GM23338 (cell line): ENCODE data around the gene MCMBP. TPM values are rescaled to one million over a fixed set of nuclear protein-coding genes. Genes with fewer than 3 reads are reported as not detected.

Source experiments
- ATAC-seq: fragments of 200-7000 bp; cut with Tn5 transposase; 3 replicates; pipeline ENCODE4 v1.9.1; 2020
- DNase-seq: peaks from one replicate; pipeline ENCODE4 v3.0.0-alpha.2; 2015; ENCODE audit warnings: low spot score
- H2AFZ ChIP-seq: fragments of 200-600 bp; sonication (generic); 2 replicates; pipeline ENCODE4 v1.8.0; 2016; ENCODE audit warnings: antibody characterized with exemption, mild to moderate bottlenecking, moderate library complexity
- H3F3A ChIP-seq: fragments of 200-600 bp; sonication (generic); replicated peaks from 2 replicates; pipeline ENCODE4 v1.8.0; 2017; ENCODE audit warnings: antibody characterized with exemption, mixed run types, low read depth
- H3K27ac ChIP-seq: fragments of 200-600 bp; sonication (generic); 2 replicates; pipeline ENCODE4 v1.6.1; 2016; ENCODE audit warnings: low read depth
- H3K27me3 ChIP-seq: fragments of 200-600 bp; sonication (generic); 2 replicates; pipeline ENCODE4 v1.8.0; 2016; ENCODE audit warnings: mild to moderate bottlenecking, mixed run types, moderate library complexity; ENCODE audit not compliant: insufficient read depth
- H3K36me3 ChIP-seq: fragments of 200-600 bp; sonication (generic); 2 replicates; pipeline ENCODE4 v1.8.0; 2016; ENCODE audit warnings: mild to moderate bottlenecking; ENCODE audit not compliant: insufficient read depth
- H3K4me1 ChIP-seq: fragments of 200-600 bp; sonication (generic); 2 replicates; pipeline ENCODE4 v1.8.0; 2016; ENCODE audit warnings: mild to moderate bottlenecking, moderate library complexity; ENCODE audit not compliant: insufficient read depth
- H3K4me2 ChIP-seq: fragments of 200-600 bp; sonication (generic); 2 replicates; pipeline ENCODE4 v1.7.1; 2017; ENCODE audit warnings: mixed run types
- H3K4me3 ChIP-seq: fragments of 200-600 bp; sonication (generic); 2 replicates; pipeline ENCODE4 v1.6.1; 2016; ENCODE audit warnings: mixed run types
- H3K79me2 ChIP-seq: fragments of 200-600 bp; sonication (generic); replicated peaks from 2 replicates; pipeline ENCODE4 v1.8.0; 2017; ENCODE audit warnings: mild to moderate bottlenecking; ENCODE audit not compliant: insufficient read depth
- H3K9me2 ChIP-seq: fragments of 200-600 bp; sonication (generic); 2 replicates; pipeline ENCODE4 v1.8.0; 2017; ENCODE audit not compliant: insufficient read depth
- H4K20me1 ChIP-seq: fragments of 200-600 bp; sonication (generic); replicated peaks from 2 replicates; pipeline ENCODE4 v1.8.0; 2017; ENCODE audit warnings: mild to moderate bottlenecking; ENCODE audit not compliant: insufficient read depth
- H3K27ac Mint-ChIP-seq: 2 replicates; pipeline ENCODE4 v1.8.0; 2020; ENCODE audit warnings: inconsistent platforms, mild to moderate bottlenecking, moderate library complexity, mixed read lengths
- H3K27me3 Mint-ChIP-seq: 3 replicates; pipeline ENCODE4 v1.8.0; 2022; ENCODE audit warnings: low read depth, mild to moderate bottlenecking, moderate library complexity, mixed read lengths, inconsistent platforms; ENCODE audit not compliant: insufficient read depth, poor library complexity
- H3K36me3 Mint-ChIP-seq: 3 replicates; pipeline ENCODE4 v1.8.0; 2021; ENCODE audit warnings: low read depth, mild to moderate bottlenecking, inconsistent platforms, moderate library complexity, mixed read lengths
- H3K4me1 Mint-ChIP-seq: 3 replicates; pipeline ENCODE4 v1.8.0; 2020; ENCODE audit warnings: mild to moderate bottlenecking, inconsistent platforms, mixed read lengths
- H3K4me3 Mint-ChIP-seq: 3 replicates; pipeline ENCODE4 v1.8.0; 2021; ENCODE audit warnings: moderate library complexity, mild to moderate bottlenecking, inconsistent platforms, mixed read lengths
- H3K9me3 Mint-ChIP-seq: 3 replicates; pipeline ENCODE4 v1.8.0; 2020; ENCODE audit warnings: moderate library complexity, mild to moderate bottlenecking, inconsistent platforms, mixed read lengths
- JUNB ChIP-seq: IDR thresholded peaks from one replicate; pipeline ENCODE4 v1.6.1; 2016; ENCODE audit warnings: antibody characterized with exemption; ENCODE audit not compliant: unreplicated experiment
- NANOG ChIP-seq: IDR thresholded peaks from 2 replicates; pipeline ENCODE4 v1.6.1; 2016; ENCODE audit warnings: antibody characterized with exemption, borderline replicate concordance
- ZNF331 ChIP-seq: fragments of 250-450 bp; sonication (Bioruptor Pico); IDR thresholded peaks from 2 replicates; pipeline ENCODE4 v1.5.0; 2020; ENCODE audit warnings: low read depth, mild to moderate bottlenecking, moderate library complexity
- polyA plus RNA-seq: library from polyadenylated mRNA; unstranded; fragments of >200 nt; fragmentation: Nextera tagmentation; extraction: Ambion mirVana; gene quantifications from 2 replicates; pipeline ENCODE4 v1.2.1, GENCODE V29; 2016
- total RNA-seq: library from RNA; depleted of rRNA; stranded (reverse); fragments of >200 nt; shearing (Covaris generic); gene quantifications from 2 replicates; pipeline ENCODE4 v1.2.3, GENCODE V29; 2014
- TF ChIP-seq, protein P1 (sequence below), 2 experiments: fragments of 200-600 bp in 1 of 2; sonication (generic) in 1 of 2; conservative IDR thresholded peaks; 2 replicates each; pipeline versions ENCODE4 v1.5.1 to v1.6.1; 2016 to 2017; ENCODE audit warnings: antibody characterized with exemption in 2 of 2, low read depth in 2 of 2, mild to moderate bottlenecking in 2 of 2, moderate library complexity in 1 of 2
- TF ChIP-seq, protein P2 (sequence below): fragments of 250-450 bp; sonication (Bioruptor Pico); IDR thresholded peaks from 2 replicates; pipeline ENCODE4 v1.5.0; 2020; ENCODE audit warnings: mild to moderate bottlenecking, moderate library complexity
- TF ChIP-seq, protein P3 (sequence below): IDR thresholded peaks from one replicate; pipeline ENCODE4 v1.6.1; 2018; ENCODE audit warnings: antibody characterized with exemption; ENCODE audit not compliant: unreplicated experiment

MCMBP gene
- total and polyA plus RNA-seq, 2 experiments from 2014 or later = 30.9 to 76.6 TPM

DNA sequence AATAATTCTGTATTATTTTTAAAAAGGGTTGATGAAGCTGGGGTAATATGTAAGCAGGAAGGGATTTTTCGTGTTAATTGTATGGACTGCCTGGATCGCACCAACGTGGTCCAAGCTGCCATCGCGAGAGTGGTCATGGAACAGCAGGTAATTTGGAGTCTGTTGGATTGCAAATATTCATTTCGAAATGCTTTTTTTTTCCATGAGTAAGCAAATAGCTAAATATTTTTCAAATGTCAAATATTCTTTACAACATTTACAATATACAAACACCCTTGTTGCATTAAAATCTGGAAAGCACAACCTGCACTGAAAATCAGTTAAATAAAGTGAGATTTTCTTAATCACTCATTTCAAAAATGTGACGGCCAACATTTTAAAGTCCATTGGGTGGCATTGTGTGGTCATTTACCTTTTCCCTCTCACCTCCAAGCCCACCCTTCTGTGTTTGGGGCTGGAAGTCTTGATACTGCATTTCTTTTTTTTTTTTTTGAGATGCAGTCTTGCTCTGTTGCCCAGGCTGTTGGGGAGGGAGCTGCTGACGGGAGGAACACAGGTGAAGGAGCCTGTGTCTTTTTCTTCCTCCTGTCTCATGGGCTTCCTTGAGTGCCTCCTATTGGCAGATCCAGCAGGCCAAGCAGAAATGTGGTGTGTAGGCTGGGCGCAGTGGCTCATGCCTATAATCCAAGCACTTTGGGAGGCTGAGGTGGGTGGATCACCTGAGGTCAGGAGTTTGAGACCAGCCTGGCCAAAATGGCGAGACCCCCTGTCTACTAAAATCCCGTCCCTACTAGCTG lies 66.1 kb downstream of the MCMBP start:
- H2AFZ ChIP-seq = no peak overlapping the region
- DNase-seq (peak; percentile 22), ATAC-seq (peak; percentile 77)
- Mint-ChIP-seq H3K9me3 (no peaks in the 10 kb centered on the region), H3K36me3 (0 out of 3 replicates have a peak, but pooled peaks cover 8% of the 10 kb centered on the region), H3K4me3 (no peak overlapping the region), H3K27me3 (no peaks in the 10 kb centered on the region), H3K4me1 (no peaks in the 10 kb centered on the region; the same call in 2 of the 3 replicates), H3K27ac (no peak overlapping the region)
- no peak overlapping the region for H3K4me2 ChIP-seq
- no peak overlapping the region for H3K4me3 ChIP-seq
- H3K79me2 ChIP-seq = no peaks in the 10 kb centered on the region
- TF ChIP-seq, protein P1, sequence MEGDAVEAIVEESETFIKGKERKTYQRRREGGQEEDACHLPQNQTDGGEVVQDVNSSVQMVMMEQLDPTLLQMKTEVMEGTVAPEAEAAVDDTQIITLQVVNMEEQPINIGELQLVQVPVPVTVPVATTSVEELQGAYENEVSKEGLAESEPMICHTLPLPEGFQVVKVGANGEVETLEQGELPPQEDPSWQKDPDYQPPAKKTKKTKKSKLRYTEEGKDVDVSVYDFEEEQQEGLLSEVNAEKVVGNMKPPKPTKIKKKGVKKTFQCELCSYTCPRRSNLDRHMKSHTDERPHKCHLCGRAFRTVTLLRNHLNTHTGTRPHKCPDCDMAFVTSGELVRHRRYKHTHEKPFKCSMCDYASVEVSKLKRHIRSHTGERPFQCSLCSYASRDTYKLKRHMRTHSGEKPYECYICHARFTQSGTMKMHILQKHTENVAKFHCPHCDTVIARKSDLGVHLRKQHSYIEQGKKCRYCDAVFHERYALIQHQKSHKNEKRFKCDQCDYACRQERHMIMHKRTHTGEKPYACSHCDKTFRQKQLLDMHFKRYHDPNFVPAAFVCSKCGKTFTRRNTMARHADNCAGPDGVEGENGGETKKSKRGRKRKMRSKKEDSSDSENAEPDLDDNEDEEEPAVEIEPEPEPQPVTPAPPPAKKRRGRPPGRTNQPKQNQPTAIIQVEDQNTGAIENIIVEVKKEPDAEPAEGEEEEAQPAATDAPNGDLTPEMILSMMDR (conservative IDR thresholded peaks at IDR 0.05; ENCODE audit: low read depth in 2 of 2) = peak in 1 of 2 experiments; percentile 51; a peak in 2 of 4 replicates
- no peak for TF ChIP-seq NANOG
- no peaks in the 10 kb centered on the region for H3K36me3 ChIP-seq
- no peak overlapping the region for H3K27ac ChIP-seq
- no peaks in the 10 kb centered on the region for H3F3A ChIP-seq
- no peaks in the 10 kb centered on the region for H3K4me1 ChIP-seq
- H3K9me2 ChIP-seq = no peaks in the 10 kb centered on the region
- H4K20me1 ChIP-seq = no peaks in the 10 kb centered on the region
- no peaks in the 10 kb centered on the region for H3K27me3 ChIP-seq

DNA sequence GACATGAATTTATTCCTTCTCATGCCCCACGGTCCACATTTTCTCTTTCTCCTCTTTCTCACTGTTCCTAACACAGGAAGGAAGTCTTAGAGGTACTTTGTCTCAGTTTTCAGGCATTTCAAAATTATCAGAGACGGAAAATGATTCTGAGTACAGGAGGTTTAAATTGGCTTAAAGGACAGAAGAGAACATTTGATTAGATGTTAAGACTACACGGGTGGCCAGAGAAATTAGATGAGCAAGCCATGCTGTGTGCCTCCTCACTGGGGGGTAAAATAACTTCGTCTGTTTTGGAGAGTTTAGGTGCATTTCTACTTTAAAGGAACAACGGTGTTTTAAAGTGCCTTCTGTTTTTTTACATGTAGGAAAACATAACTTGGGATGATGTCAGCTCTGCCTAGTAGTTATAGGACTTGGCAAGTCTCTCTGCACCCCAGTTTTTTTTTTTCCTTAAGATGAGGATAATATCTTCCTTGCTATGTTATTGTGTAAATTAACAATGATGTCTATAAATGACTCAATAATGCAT lies 66.9 kb downstream of the MCMBP start:
- Histone ChIP-seq H3K9me2 (no peaks in the 10 kb centered on the region), H3K4me1 (no peaks in the 10 kb centered on the region), H3K27ac (no peak overlapping the region), H3K27me3 (no peaks in the 10 kb centered on the region), H3F3A (no peaks in the 10 kb centered on the region), H3K4me3 (no peak overlapping the region), H3K79me2 (no peaks in the 10 kb centered on the region), H3K4me2 (no peak overlapping the region), H3K36me3 (no peaks in the 10 kb centered on the region), H2AFZ (no peak overlapping the region), H4K20me1 (no peaks in the 10 kb centered on the region)
- Mint-ChIP-seq H3K36me3 (0 out of 3 replicates have a peak, but pooled peaks cover 8% of the 10 kb centered on the region), H3K4me3 (no peak overlapping the region), H3K9me3 (no peaks in the 10 kb centered on the region), H3K27me3 (no peaks in the 10 kb centered on the region), H3K27ac (peak overlapping the region; percentile 54), H3K4me1 (no peaks in the 10 kb centered on the region; the same call in 2 of the 3 replicates)
- TF ChIP-seq, protein P2, sequence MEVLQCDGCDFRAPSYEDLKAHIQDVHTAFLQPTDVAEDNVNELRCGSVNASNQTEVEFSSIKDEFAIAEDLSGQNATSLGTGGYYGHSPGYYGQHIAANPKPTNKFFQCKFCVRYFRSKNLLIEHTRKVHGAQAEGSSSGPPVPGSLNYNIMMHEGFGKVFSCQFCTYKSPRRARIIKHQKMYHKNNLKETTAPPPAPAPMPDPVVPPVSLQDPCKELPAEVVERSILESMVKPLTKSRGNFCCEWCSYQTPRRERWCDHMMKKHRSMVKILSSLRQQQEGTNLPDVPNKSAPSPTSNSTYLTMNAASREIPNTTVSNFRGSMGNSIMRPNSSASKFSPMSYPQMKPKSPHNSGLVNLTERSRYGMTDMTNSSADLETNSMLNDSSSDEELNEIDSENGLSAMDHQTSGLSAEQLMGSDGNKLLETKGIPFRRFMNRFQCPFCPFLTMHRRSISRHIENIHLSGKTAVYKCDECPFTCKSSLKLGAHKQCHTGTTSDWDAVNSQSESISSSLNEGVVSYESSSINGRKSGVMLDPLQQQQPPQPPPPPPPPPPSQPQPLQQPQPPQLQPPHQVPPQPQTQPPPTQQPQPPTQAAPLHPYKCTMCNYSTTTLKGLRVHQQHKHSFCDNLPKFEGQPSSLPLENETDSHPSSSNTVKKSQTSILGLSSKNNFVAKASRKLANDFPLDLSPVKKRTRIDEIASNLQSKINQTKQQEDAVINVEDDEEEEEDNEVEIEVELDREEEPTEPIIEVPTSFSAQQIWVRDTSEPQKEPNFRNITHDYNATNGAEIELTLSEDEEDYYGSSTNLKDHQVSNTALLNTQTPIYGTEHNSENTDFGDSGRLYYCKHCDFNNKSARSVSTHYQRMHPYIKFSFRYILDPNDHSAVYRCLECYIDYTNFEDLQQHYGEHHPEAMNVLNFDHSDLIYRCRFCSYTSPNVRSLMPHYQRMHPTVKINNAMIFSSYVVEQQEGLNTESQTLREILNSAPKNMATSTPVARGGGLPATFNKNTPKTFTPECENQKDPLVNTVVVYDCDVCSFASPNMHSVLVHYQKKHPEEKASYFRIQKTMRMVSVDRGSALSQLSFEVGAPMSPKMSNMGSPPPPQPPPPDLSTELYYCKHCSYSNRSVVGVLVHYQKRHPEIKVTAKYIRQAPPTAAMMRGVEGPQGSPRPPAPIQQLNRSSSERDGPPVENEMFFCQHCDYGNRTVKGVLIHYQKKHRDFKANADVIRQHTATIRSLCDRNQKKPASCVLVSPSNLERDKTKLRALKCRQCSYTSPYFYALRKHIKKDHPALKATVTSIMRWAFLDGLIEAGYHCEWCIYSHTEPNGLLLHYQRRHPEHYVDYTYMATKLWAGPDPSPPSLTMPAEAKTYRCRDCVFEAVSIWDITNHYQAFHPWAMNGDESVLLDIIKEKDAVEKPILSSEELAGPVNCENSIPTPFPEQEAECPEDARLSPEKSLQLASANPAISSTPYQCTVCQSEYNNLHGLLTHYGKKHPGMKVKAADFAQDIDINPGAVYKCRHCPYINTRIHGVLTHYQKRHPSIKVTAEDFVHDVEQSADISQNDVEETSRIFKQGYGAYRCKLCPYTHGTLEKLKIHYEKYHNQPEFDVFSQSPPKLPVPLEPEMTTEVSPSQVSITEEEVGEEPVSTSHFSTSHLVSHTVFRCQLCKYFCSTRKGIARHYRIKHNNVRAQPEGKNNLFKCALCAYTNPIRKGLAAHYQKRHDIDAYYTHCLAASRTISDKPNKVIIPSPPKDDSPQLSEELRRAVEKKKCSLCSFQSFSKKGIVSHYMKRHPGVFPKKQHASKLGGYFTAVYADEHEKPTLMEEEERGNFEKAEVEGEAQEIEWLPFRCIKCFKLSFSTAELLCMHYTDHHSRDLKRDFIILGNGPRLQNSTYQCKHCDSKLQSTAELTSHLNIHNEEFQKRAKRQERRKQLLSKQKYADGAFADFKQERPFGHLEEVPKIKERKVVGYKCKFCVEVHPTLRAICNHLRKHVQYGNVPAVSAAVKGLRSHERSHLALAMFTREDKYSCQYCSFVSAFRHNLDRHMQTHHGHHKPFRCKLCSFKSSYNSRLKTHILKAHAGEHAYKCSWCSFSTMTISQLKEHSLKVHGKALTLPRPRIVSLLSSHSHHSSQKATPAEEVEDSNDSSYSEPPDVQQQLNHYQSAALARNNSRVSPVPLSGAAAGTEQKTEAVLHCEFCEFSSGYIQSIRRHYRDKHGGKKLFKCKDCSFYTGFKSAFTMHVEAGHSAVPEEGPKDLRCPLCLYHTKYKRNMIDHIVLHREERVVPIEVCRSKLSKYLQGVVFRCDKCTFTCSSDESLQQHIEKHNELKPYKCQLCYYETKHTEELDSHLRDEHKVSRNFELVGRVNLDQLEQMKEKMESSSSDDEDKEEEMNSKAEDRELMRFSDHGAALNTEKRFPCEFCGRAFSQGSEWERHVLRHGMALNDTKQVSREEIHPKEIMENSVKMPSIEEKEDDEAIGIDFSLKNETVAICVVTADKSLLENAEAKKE (CRISPR knock-in tag) = no peak
- no peak for TF ChIP-seq JUNB
- no peak for TF ChIP-seq ZNF331
- TF ChIP-seq, protein P3, sequence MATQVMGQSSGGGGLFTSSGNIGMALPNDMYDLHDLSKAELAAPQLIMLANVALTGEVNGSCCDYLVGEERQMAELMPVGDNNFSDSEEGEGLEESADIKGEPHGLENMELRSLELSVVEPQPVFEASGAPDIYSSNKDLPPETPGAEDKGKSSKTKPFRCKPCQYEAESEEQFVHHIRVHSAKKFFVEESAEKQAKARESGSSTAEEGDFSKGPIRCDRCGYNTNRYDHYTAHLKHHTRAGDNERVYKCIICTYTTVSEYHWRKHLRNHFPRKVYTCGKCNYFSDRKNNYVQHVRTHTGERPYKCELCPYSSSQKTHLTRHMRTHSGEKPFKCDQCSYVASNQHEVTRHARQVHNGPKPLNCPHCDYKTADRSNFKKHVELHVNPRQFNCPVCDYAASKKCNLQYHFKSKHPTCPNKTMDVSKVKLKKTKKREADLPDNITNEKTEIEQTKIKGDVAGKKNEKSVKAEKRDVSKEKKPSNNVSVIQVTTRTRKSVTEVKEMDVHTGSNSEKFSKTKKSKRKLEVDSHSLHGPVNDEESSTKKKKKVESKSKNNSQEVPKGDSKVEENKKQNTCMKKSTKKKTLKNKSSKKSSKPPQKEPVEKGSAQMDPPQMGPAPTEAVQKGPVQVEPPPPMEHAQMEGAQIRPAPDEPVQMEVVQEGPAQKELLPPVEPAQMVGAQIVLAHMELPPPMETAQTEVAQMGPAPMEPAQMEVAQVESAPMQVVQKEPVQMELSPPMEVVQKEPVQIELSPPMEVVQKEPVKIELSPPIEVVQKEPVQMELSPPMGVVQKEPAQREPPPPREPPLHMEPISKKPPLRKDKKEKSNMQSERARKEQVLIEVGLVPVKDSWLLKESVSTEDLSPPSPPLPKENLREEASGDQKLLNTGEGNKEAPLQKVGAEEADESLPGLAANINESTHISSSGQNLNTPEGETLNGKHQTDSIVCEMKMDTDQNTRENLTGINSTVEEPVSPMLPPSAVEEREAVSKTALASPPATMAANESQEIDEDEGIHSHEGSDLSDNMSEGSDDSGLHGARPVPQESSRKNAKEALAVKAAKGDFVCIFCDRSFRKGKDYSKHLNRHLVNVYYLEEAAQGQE = no peak
- ATAC-seq = no peak
- no peak for DNase-seq
